Stimulated activated CD4-positive, alpha-beta T cell treated with anti-CD3 and anti-CD28 coated beads, Interleukin-4, amount 100 ng/mL, for 48 hours (primary cell): ENCODE measurements around the gene PLEKHA8.
A peak's percentile ranks its signal among the peaks of the same experiment; 100 is the strongest.
"Not testable (repeated sequence)": the region's sequence is repeated elsewhere in the genome, so short reads cannot be mapped to it uniquely, and the experiment has no call there.

ENCODE experiments used
- DNase-seq, 2 donors: peaks; one replicate each; pipeline ENCODE4 v3.0.0-alpha.2; 2020; ENCODE audit warnings: low read depth in 2 of 2

Gene PLEKHA8

DNA sequence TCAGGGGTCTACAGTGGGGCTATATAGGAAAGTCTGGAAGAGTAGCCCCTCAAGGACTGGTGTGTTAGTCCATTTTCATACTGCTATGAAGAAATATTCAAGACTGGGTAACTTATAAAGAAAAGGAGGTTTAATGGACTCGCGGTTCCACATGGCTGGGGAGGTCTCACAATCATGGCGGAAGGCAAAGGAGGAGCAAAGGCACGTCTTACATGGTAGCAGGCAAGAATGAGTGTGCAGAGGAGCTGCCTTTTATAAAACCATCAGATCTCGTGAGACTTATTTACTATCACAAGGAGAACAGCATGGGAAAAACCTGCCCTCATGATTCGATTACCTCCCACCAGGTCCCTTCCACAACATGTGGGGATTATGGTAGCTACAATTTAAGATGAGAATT, 4.7 kb upstream of the PLEKHA8 start:
- DNase-seq, result no peak

DNA sequence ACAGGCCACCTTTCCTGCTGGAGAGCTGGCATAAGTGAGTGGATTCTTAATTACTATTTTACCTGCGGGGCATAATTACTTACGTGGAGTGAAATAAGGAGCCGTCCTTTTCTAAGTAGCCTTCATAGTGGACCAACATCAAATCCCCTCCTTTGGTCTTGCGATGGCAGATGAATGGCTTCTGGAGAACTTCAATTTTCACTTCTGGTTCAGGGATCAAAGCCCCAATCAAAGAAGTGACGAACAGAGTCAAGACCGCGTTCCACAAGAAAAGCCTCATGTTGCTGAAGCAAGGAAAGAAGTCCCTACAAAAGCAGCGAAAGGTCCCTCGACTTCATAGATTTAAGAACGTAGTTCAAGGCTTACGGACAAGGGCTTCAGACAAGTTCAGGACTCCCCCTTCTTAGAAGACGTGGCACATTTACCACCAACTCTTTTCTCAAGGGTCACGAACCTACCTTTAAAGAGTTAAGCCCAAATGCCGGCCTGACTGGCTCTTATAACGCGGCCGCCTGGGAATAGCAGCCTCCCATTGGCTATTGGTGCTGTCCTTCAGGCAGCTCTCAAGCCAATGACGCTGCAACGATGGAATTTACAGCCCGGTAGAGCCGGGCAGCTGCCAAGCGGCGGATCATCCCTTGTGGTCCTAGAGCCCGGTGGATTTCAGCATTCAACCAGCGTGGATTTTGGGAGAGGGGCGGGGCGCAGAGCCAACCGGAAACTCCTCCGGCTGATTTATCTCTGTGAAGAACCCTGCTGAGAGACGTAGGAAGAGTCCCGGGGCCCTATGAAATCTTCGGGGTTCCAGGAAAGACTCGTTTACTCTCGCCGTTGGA, 1.8 kb upstream of the PLEKHA8 start, which contains the start of gene FKBP14:
Gene FKBP14 (minus strand): TSS at position 474 of the 836 bp plus-strand sequence. CDS start 194 bp downstream, at position 280.
- DNase-seq, result peak; percentile 82 to 90

GRCh38 chr7:30027065-30027456, 1.2 kb upstream of the PLEKHA8 start:
- DNase-seq, result peak in 1 of 2 donors; percentile 11

DNA sequence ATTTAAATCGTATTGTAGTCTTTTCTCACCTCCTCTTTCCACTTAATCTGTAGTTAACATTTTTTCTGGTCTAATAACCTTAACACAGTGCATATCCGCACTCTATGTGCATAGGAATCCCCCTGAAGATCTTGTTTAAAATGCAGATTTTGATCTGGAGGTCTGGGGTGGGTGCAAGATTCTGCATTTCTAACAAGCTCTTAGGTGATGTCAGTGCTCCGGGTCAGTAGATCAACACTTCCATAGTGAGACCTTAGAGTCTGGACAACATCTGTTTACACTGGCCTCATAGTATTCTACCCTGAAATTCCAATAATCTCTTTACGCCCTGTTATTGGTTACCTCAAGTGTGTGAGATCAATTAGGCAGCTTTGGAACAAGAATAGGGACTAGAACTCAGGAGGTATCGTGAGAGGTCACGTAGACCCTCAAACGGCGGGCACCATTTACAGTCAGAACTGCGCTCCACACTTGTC, 434 bp upstream of the PLEKHA8 start:
- DNase-seq, result no peak

- peak in 1 of 2 donors; percentile 28 for DNase-seq
These were observed 780 bp downstream of the PLEKHA8 start for GRCh38 chr7:30028749-30029635.

GRCh38 chr7:30029696-30030095, 1.5 kb downstream of the PLEKHA8 start:
- DNase-seq, result no peak

GRCh38 chr7:30032310-30033125, 4.3 kb downstream of the PLEKHA8 start:
- DNase-seq, result no peak

DNA sequence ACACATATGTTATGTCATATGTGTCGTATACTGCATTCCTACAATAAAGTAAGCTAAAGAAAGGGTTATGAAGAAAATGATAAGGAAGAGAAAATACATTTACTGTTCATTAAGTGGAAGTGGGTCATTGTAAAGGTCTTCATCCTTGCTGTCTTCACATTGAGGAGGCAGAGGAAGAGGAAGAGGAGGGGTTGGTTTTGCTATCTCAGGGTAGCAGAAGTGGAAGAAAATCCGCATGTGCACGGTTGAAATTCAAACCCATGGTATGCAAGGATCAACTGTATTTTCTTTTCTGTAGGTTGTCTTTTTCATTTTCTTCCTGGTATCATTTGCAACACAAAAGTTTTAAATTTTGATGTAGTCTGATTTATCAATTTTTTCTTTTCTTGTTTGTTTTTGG, 6.3 kb downstream of the PLEKHA8 start:
- no peak for DNase-seq

GRCh38 chr7:30036220-30036619, 8.0 kb downstream of the PLEKHA8 start:
- no peak for DNase-seq

GRCh38 chr7:30038196-30038980, 10.2 kb downstream of the PLEKHA8 start:
- no peak for DNase-seq

GRCh38 chr7:30040938-30041337, 12.7 kb downstream of the PLEKHA8 start:
- DNase-seq, result no peak

- no peak for DNase-seq
These were observed 13.5 kb downstream of the PLEKHA8 start for GRCh38 chr7:30041526-30042269.

GRCh38 chr7:30046127-30046770, 18.0 kb downstream of the PLEKHA8 start:
- DNase-seq, result no peak

DNA sequence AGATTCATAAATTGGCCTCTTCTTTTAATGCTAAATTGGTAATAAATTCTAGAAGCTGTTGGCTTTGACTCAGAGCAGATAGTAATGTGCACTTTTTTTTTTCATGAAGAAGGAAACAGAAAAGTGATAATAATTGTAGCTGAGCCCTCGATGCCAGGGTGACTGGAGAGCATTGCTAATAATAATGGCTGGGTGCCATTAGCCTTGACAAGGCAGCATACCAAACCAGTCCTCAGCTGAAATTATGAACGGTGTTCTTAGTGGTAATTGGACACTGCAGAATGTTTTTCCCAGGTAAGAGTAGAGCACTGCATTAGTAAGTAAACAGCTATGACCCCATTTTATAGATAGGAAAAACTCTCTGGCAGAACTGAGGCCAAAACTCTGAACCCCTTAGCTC, 18.9 kb downstream of the PLEKHA8 start:
- no peak for DNase-seq

DNA sequence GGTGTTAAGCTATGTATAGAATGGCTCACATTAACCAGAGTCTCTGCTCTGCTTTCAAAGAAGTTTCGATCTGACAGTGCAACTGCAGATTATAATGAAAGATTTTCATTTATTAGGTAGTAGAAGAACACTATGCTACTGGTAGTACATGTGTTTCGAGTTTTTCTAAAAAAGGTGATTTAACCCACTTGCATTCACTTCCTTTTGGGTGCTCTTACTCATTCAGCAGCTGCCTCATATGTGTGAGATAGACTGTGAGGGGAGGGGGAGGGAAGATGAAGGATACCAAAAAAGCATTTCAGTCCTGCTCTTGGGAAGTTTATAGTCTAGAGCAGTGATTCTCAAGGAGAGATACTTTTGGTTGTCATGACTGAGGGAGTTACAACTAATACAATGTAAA, 20.4 kb downstream of the PLEKHA8 start:
- no peak for DNase-seq

DNA sequence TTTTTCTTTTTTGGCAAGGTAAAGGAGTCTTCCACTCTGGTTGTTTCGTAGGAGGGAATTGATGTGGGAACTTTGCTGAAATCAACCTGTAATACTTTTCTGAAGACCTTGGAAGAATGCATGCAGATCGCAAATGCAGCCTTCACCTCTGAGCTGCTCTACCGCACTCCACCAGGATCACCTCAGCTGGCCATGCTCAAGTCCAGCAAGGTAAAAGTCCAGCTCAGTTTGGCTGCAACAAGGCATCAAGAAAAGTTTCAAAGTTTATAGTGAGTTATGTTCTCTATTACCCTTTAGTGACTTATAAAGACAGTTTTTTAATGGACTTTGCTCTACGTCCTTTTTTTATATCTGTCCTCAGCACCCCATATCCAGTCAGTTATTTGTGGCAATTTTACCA, 21.0 kb downstream of the PLEKHA8 start:
- no peak for DNase-seq

GRCh38 chr7:30053068-30053467, 24.9 kb downstream of the PLEKHA8 start:
- no peak for DNase-seq

GRCh38 chr7:30057741-30058140, 29.5 kb downstream of the PLEKHA8 start:
- DNase-seq, result no peak

GRCh38 chr7:30061786-30062185, 33.6 kb downstream of the PLEKHA8 start:
- DNase-seq, result not testable (repeated sequence)

GRCh38 chr7:30062587-30062986, 34.4 kb downstream of the PLEKHA8 start:
- DNase-seq, result no peak
